Astrocyte of the spinal cord (primary cell): ENCODE measurements around the gene MIB2.
"Not testable (repeated sequence)": the region's sequence is repeated elsewhere in the genome, so short reads cannot be mapped to it uniquely, and the experiment has no call there.

Experiments used
- DNase-seq: peaks from one replicate; pipeline ENCODE4 v3.0.0; 2011; ENCODE audit warnings: low read depth, low spot score
- H3K4me3 ChIP-seq: 2 replicates; pipeline ENCODE4 v1.5.1; 2011; ENCODE audit warnings: low read depth, mild to moderate bottlenecking, low read length, moderate library complexity
- in situ Hi-C: cut with HindIII; loops from 2 replicates; pipeline ENCODE4 v1.10.0; 2017; ENCODE audit warnings: low sequenced_read_pairs
- TF ChIP-seq, protein P1 (sequence below): IDR thresholded peaks from 2 replicates; pipeline ENCODE4 v1.5.1; 2012; ENCODE audit warnings: low read depth, mild to moderate bottlenecking, low read length, inconsistent platforms

MIB2 gene

DNA sequence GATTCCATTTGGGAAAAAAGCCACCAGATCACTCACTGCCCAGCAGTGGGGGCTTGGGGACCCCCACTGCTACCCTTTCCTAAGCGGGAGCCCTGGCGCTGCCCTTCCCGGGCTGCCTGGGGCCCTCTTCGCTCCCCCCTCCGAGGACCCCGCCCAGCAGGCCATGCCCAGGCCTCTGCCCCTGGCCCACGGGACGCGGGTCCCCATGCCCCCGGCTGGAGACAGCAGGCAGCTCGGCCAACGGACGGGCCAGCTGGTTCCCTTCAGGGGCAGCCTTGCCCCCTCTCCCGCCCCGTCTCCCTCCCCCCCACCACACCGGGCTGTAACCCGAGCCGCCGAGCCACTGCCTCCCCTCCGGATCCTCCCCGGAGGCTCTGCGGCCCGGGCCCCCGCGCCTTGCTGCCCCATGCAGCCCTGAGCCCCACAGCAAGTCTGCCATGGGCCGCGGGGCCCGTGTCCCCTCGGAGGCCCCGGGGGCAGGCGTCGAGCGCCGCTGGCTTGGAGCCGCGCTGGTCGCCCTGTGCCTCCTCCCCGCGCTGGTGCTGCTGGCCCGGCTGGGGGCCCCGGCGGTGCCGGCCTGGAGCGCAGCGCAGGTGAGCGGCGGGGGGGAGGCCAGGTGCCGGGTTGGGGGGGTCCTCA lies 16.6 kb downstream of the MIB2 start, which contains the start of gene MMP23B:
Gene MMP23B, plus strand, starts transcription at position 392 of the 639 bp plus-strand sequence. Its CDS starts 46 bp downstream, at position 438.
- no peak within 1 kb of the TSS for H3K4me3 ChIP-seq
- TF ChIP-seq, protein P1, sequence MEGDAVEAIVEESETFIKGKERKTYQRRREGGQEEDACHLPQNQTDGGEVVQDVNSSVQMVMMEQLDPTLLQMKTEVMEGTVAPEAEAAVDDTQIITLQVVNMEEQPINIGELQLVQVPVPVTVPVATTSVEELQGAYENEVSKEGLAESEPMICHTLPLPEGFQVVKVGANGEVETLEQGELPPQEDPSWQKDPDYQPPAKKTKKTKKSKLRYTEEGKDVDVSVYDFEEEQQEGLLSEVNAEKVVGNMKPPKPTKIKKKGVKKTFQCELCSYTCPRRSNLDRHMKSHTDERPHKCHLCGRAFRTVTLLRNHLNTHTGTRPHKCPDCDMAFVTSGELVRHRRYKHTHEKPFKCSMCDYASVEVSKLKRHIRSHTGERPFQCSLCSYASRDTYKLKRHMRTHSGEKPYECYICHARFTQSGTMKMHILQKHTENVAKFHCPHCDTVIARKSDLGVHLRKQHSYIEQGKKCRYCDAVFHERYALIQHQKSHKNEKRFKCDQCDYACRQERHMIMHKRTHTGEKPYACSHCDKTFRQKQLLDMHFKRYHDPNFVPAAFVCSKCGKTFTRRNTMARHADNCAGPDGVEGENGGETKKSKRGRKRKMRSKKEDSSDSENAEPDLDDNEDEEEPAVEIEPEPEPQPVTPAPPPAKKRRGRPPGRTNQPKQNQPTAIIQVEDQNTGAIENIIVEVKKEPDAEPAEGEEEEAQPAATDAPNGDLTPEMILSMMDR: no peak
- DNase-seq: no peak
- in situ Hi-C loops: no loop called here

DNA sequence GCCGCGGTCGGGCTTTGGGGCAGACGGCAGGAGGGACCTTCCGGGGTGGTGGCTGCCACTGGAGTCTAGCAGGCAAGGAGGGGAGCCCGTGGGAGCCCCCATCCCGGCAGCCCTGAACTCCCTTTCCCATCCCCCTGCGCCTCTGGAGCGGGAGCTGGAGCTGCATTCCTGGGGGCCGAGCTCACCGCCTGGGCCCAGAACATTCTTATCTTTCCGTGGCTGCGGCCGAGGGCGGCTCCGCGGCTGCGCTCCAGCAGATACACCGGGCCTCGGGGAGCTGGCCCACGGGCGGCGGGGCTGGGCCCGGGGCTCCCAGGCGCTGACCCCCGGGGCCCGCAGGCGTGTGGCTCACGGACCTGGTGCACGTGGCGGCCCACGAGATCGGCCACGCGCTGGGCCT lies 18.1 kb downstream of the MIB2 start:
- DNase-seq, in situ Hi-C loops, H3K4me3 ChIP-seq: not testable (repeated sequence)

DNA sequence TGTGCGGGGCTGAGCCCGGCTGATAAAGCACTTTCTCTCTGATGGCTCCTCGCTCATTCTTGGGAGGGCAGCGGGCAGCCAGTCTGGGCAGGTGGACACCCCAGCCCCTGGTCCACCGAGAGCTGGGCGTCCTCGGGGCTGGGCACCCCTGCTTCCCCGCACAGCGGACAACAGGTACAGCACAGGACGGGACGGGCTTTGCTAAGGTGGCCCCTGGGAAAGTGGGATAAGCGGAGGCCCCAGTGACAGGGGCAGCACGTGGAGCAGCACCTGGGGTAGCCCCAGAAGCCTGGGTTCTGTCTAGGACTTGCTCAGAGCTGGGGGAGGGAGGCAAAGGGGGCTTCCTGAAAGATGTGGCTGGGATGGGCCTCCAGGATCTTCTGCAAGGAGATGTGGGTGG lies 19.3 kb downstream of the MIB2 start:
- DNase-seq, in situ Hi-C loops, H3K4me3 ChIP-seq: not testable (repeated sequence)

DNA sequence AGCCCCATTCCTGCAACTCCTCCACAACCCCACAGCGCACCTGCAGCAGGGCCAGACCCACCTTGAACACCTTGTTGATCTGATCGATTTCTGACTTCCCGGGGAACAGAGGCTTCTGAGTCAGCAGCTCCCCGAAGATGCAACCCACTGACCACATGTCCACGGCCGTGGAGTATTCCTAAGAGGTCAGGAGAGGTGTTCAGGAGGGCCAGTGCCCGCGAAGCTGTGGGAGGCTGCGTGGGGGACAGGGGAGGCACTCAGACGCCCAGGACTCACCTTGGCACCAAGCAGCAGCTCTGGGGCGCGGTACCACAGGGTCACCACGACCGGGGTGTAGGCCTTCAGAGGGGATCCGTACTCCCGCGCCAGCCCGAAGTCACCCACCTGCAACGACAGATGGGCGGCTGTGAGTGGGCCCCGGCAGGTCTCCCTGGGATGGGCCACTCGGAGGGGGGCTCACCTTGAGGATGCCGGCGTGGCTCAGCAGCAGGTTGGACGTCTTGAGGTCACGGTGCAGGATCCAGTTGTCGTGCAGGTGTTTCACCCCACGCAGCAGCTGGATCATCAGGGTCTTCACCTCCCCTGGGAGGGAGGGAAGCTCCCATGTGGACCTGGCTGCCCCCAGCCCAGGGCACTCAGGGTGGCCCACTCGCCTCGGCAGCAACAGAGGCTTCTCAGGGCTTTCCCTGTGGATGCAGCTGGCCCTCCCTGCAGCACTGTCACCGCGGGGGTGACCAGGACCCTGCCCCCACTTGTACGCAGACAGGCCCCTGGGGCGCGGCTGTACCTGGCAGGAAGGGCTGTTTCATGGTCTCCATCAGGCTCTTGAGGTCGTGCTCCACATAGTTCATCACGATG lies 21.6 kb downstream of the MIB2 start:
- in situ Hi-C loops, DNase-seq, H3K4me3 ChIP-seq: not testable (repeated sequence)

DNA sequence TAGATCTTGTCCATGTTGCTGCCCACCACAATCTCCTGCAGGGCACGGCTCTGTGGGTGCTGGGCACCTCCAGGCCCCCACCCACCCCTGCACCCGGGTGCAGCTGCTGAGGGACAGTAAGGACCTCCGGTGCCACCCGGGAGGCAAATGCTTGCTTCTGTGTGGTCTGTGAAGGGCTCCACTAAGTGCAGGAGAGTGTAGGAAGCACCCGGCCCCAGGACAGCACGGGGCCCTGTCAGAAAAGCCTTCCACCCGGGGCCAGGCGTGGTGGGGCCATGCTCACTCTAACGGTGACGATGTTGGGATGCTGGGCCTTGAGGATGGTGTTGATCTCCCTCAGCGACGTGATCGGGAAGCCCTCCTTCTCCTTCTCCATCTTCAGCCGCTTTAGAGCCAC lies 22.2 kb downstream of the MIB2 start:
- in situ Hi-C loops, DNase-seq, H3K4me3 ChIP-seq: not testable (repeated sequence)

DNA sequence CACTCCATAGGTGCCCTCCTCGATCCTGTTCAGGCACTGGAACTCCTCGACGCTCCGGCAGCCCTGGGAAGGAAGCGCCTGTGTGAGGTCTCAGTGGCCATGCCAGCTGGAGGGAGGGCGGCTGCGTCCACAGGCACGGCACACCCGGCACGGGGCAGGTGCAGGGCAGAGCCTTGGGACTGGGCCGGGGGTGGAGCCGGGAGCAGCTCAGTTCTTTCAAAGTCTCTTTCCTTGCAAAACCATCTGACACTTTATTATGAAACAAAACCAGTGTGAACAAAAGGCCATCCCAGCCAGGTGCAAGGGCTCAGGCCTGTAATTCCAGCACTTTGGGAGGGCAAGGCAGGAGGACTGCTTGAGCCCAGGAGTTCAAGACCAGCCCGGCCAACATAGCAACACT lies 23.2 kb downstream of the MIB2 start:
- not testable (repeated sequence) for DNase-seq

DNA sequence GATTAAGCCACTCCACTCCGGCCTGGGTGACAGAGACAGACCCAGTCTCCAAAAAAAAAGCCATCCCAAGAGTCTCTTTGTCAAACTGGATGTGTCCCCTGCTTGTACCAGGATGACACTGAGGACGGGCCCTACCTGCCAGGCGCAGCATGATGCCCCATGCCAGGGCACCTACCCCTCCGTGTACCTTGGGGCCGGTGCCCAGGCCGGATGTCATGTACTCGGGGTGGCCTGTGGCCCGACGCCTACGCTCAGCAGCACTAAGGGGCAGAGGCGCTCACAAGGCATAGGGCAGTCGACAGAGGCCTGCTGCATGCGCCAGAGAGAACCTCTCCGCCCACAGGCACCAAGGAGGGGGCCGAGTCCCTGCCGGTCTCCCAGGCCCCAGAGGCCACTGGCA lies 24.1 kb downstream of the MIB2 start:
- in situ Hi-C loops, DNase-seq, H3K4me3 ChIP-seq: not testable (repeated sequence)

More for the DNA sequence above, 23.2 kb downstream of the MIB2 start:
- H3K4me3 ChIP-seq, in situ Hi-C loops: not testable (repeated sequence)

DNA sequence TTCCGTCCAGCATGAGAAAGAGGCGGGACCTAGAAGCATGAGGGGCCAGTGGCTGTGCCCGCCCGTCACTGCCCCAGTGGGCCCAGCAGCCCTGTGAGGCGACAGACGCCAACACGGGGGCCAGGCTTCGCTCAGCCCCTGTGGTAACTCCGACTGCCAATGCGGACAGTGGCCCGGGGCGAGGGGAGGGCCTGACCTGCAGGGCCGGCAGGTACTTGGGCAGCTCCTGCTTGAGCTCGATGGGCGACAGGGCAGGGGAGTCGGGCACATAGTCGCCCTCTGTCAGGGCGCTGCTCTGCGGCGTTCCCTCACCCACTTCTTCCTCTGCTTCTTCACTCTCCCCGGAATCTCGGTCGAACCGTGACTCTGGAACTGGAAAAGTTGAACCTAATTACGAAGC lies 24.8 kb downstream of the MIB2 start:
- in situ Hi-C loops, H3K4me3 ChIP-seq, DNase-seq: not testable (repeated sequence)

DNA sequence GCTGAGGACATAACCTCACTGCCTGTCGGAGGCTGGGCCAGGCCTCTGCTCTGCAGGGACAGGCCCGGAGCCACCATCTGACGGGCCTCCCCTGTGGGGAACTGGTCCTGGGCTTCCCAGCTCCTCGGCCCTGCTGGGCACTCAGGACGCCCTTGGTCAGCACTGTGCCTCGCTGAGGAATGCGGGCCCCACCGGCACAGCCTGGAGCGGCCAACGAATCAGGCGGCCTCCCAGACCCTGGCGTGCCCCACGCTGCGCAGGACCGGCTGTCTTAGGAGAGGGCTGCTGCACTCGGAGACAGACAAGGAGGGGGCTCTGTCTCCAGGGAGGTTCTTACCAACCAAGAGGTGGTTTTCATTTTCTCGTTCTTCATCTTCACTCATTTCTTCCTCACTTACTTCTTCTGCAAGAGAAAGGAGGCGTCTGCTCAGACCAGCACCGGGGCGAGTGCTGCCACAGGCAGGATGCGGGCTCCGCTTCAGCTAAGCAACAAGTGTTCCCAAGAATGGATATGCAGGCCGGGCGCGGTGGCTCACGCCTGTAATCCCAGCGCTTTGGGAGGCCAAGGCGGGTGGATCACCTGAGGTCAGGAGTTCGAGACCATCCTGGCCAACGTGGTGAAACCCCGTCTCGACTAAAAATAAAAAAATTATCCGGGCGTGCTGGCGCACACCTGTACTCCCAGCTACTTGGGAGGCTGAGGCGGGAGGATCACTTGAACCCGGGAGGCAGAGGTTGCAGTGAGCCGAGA lies 25.6 kb downstream of the MIB2 start:
- DNase-seq, H3K4me3 ChIP-seq, in situ Hi-C loops: not testable (repeated sequence)

DNA sequence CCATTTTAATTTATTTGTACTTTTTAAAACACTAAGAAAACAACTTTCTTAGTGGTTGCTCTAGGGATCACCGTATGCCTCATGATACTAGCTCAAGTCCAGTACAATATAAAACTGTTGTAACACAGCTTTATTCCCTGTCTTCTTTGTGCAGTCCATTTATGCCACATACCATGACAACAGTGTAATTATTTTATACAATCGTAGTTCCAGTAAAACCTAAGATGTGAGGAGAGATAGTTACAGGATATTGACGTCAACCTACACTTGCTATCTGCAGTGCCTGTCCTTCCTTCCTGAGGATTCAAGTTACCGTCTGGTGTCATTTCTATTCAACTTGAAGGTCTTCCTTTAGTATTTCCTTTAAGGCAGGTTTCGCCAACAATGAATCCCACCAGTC lies 31.0 kb downstream of the MIB2 start:
- in situ Hi-C loops, H3K4me3 ChIP-seq, DNase-seq: not testable (repeated sequence)

DNA sequence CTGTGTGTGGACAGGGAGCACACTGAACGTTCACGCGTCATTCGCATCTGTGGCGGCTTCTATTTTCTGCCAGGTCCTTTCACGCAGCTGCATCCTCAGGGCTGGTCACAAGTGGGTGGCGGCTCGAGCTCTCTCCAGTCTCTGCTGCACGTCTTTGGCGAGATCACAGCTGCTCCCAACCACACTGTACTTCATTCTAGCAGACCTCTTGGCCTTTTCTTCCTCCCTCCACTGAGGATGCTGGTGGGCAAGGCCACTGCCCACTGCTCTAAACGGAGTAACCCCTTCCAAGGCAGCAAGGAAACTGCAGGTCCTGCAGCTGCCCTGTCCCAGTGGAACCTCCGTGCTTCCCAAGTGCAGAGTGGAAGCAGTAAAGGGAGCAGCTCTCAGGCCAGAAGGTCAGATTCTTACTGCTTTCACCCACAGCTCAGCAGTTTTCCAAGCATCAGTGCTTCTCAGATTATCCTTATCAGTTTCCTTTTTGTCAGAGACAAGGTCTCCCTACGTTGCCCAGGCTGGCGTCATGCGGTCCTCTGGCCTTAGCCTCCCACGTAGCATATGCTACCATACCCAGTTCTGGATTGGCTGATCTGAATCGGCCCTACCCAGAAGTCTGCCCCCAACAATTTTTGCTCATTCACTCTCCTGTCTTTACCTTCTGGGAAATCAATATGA lies 32.4 kb downstream of the MIB2 start:
- H3K4me3 ChIP-seq, DNase-seq, in situ Hi-C loops: not testable (repeated sequence)

DNA sequence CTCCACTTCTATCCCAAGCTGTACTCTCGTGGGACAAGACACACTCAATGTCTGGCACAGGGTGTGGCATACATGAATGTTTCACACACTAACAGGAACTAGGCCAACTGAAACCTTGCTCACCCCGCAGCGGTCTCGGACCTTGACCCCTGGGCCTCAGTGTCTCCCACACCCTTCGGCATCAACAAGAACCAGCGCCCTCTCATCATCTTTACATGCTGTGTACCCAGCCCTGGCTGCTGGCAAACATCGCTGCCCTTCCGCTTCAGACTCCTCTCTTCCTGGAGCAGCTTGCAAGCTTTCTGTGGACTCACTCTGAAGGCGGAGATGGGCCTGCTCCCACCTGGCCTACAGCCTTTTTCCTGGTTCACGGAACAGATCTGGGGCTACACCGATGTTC lies 33.0 kb downstream of the MIB2 start:
- DNase-seq, in situ Hi-C loops, H3K4me3 ChIP-seq: not testable (repeated sequence)
